ENCODE measurements around the gene ITPR1. TPM values are rescaled to one million over a fixed set of nuclear protein-coding genes. Genes with fewer than 3 reads are reported as not detected.

Gene ITPR1
- total RNA-seq, 1 experiment from 2014 or later = 17.1 TPM

DNA sequence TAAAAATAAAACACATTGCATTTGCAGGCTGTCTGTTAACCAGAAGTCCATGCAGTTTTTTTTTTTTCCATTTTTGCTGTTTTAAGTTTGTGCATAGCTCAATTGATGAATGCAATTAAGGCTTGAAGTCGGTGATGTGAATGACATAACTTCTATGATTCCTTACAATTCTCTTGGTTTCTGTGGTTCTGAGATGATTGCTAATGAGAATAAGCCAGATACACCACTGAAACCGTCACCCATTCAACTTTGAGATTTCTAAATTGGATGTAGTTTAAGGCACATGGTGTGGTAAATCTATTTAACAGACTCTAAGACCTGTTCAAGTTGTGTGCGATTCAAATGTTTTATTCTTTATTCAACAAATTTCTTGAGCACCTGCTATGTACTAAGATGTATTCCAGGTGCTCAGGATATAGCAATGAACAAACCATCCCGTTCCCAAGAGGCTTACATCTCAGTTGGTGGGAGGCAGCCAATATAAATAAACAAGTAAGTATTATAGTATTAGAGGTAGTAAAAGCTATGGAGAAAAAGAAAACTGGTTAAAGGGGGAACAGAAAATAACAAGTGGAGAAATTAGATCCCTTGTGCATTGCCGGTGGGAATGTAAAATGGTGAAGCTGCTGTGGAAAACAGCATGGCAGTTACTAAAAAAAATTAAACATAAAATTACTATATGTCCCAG is 4.0 kb downstream of the ITPR1 start:
- no peaks in the 10 kb centered on the region for H3K9me3 ChIP-seq (replicated peaks)
- H3K27me3 ChIP-seq = no peaks in the 10 kb centered on the region
- no peak overlapping the region for H3K27ac ChIP-seq
- no peaks in the 10 kb centered on the region for H3K36me3 ChIP-seq
- H3K4me1 ChIP-seq = no peaks in the 10 kb centered on the region
- no peak overlapping the region for H3K4me3 ChIP-seq
- DNase-seq = no peak

DNA sequence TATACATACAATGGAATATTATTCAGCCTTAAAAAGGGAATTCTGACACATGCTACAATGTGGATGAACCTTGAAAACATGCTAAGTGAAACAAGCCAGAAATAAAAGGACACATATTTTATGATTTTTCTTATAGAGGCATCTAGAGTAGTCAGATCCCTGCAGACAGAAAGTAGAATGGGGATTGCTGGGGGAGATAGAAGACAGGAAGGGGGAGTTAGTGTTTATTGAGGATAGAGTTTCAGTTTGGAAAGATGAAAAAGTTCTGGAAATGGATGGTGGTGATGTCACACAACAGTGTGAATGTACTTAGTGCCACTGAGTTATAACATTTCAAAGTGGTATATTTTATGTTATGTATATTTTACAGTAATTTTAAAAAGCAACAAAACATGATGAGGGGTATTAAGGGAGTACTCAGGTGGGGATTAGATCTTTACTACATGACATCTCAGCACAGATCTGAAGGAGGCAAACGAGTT is 4.7 kb downstream of the ITPR1 start:
- Histone ChIP-seq H3K27me3 (no peaks in the 10 kb centered on the region), H3K36me3 (no peaks in the 10 kb centered on the region), H3K4me3 (no peak overlapping the region), H3K9me3 (replicated peaks) (no peaks in the 10 kb centered on the region), H3K4me1 (no peaks in the 10 kb centered on the region), H3K27ac (no peak overlapping the region)
- DNase-seq = no peak

GRCh38 chr3:4498446-4498845 is 5.3 kb downstream of the ITPR1 start:
- Histone ChIP-seq H3K27me3 (no peaks in the 10 kb centered on the region), H3K4me1 (no peaks in the 10 kb centered on the region), H3K27ac (no peak overlapping the region), H3K36me3 (no peaks in the 10 kb centered on the region), H3K4me3 (no peak overlapping the region), H3K9me3 (replicated peaks) (no peaks in the 10 kb centered on the region)
- DNase-seq = no peak

DNA sequence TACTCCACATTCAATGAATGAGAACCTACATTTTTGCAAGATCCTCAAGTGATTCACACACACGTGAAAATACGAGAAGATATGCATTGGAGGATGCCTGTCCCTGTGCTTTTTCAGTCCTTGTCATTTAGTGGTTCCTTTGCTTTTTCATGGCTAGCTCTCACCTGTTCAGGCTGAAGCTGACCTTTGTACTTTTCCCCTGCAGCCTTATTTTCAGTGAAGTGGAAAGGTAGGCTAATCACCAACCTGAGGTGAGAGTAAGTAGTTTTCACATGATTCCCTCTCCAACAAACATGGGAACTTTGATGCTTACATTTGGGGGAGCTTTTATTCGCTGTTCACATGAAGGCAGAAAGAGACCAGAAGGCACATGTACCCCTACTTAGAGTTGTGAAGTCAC is 8.3 kb downstream of the ITPR1 start:
- H3K4me3 ChIP-seq = no peak overlapping the region
- no peaks in the 10 kb centered on the region for H3K36me3 ChIP-seq
- no peak for DNase-seq
- no peaks in the 10 kb centered on the region for H3K27me3 ChIP-seq
- H3K9me3 ChIP-seq (replicated peaks) = no peaks in the 10 kb centered on the region
- no peaks in the 10 kb centered on the region for H3K4me1 ChIP-seq
- H3K27ac ChIP-seq = no peak overlapping the region

GRCh38 chr3:4501927-4502326 is 8.8 kb downstream of the ITPR1 start:
- Histone ChIP-seq H3K4me3 (no peak overlapping the region), H3K27me3 (no peaks in the 10 kb centered on the region), H3K36me3 (no peaks in the 10 kb centered on the region), H3K27ac (no peak overlapping the region), H3K4me1 (no peaks in the 10 kb centered on the region), H3K9me3 (replicated peaks) (no peaks in the 10 kb centered on the region)
- no peak for DNase-seq

DNA sequence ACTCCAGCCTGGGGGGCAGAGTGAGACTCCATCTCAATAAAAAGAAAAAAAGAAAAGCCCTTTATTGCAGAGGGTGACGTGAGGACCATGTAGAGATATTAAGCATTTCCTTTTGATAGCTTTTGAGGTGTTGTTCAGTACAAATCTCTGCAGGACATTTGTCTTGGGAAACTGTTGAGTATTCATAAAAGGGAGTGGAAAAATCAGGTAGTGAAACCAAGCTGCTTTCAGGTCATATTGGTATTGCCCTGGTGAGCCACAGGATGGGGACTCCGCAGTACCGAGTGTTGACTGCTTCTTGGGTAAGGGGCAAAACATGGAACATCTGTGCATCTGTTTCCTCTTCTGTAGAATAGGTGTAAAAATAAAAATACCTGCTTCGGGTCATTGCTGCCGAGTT is 9.9 kb downstream of the ITPR1 start:
- no peaks in the 10 kb centered on the region for H3K9me3 ChIP-seq (replicated peaks)
- DNase-seq = no peak
- no peaks in the 10 kb centered on the region for H3K27me3 ChIP-seq
- no peaks in the 10 kb centered on the region for H3K4me1 ChIP-seq
- no peaks in the 10 kb centered on the region for H3K36me3 ChIP-seq
- H3K4me3 ChIP-seq = no peak overlapping the region
- H3K27ac ChIP-seq = no peak overlapping the region

GRCh38 chr3:4504340-4505261 is 11.5 kb downstream of the ITPR1 start:
- Histone ChIP-seq H3K27me3 (no peaks in the 10 kb centered on the region), H3K36me3 (no peaks in the 10 kb centered on the region), H3K27ac (no peak overlapping the region), H3K4me3 (no peak overlapping the region), H3K4me1 (no peaks in the 10 kb centered on the region), H3K9me3 (replicated peaks) (no peaks in the 10 kb centered on the region)
- DNase-seq = peak in 1 of 2 experiments; percentile 4

DNA sequence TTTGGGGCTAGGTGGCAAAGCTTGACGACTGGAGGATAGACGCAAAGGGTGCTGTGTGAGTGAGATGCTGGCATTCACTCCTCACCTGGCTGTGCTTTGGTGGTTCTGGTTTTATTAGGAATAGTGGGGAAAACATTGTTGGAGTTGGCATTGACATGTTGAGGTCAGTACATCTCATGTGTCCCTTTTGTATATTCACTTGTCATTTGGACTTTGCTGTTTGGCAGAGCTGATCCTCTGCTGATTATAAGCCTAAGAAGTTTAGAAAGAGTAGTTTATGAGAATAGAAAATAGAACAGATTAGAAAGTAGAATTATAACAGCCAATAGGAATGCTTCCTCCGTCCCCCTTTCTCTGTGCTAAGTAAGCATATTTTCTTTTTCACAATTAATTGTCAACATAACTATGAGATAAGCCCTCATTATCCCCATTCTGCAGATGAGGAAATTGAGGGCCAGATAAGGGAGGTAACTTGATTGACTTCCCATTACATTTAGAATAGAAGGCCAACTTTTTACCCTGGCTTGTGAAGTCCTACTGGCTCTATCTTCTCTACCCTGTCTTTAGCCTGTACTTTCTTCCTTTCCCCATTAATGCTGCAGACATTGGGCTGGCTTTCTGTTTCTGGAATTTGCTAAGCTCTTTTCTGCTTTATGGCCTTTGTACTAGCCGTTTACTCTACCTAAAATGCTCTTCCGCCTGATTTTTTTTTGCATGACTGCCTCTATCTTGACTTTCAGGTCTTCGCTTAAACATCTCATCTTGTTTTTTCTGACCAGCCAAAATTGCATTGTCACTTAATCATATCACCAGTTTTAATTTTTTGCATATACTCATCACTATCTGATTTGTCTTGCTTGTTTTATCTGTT is 12.8 kb downstream of the ITPR1 start:
- Histone ChIP-seq H3K4me1 (no peaks in the 10 kb centered on the region), H3K27me3 (no peaks in the 10 kb centered on the region), H3K9me3 (replicated peaks) (no peaks in the 10 kb centered on the region), H3K36me3 (no peaks in the 10 kb centered on the region), H3K27ac (no peak overlapping the region), H3K4me3 (no peak overlapping the region)
- DNase-seq = no peak

GRCh38 chr3:4506559-4507023 is 13.4 kb downstream of the ITPR1 start:
- Histone ChIP-seq H3K4me1 (no peaks in the 10 kb centered on the region), H3K27me3 (no peaks in the 10 kb centered on the region), H3K36me3 (no peaks in the 10 kb centered on the region), H3K4me3 (no peak overlapping the region), H3K27ac (no peak overlapping the region), H3K9me3 (replicated peaks) (no peaks in the 10 kb centered on the region)
- no peak for DNase-seq

GRCh38 chr3:4507024-4507596 is 14.0 kb downstream of the ITPR1 start:
- H3K36me3 ChIP-seq = no peaks in the 10 kb centered on the region
- H3K4me1 ChIP-seq = peaks cover under 1% of the 10 kb centered on the region
- H3K27ac ChIP-seq = no peak overlapping the region
- no peaks in the 10 kb centered on the region for H3K9me3 ChIP-seq (replicated peaks)
- no peaks in the 10 kb centered on the region for H3K27me3 ChIP-seq
- no peak for DNase-seq
- no peak overlapping the region for H3K4me3 ChIP-seq

DNA sequence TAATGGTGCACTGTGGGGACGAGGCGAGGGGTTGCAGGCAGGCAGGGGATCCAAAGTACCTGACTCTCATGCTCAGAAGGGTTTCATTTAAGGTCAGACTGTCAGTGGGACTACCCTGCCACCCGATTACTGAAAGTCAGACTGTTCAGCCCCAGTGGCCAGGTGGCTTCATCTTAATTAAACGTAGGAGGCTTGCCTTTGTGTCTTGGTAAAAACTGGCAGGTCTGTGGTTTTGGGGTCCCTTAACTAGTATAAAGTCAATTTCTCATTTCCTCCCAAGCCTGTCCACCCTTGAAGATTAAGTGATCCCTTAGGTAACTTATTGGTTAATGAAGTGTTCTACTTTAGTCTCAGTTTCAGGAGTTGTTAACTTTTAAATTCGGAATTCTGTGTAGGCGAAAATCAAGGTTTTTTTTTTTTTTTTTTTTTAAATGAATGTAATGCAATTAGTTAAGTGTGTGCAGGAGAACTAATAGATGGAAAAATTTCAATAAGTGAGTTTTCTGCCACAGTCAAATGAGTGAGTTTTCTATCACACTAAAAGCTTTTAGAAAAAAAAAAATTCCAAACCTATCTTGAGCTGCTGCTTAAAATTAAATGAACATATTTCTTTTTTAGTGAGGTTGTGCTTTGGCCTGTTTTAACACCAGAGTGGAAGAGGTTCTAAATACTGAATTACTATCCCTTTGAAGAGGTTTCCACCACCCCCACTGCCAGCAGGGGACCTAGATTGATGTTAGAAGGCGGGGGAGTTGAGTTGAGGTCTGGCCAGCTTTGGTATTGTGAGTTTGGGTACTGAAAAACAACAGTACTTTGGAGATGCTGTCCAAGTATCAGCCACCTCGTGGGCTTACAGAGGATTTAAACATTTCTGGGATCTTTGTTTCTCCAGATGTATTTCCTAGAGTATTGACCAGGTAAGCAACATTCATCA is 15.2 kb downstream of the ITPR1 start:
- peaks cover 9% of the 10 kb centered on the region for H3K4me1 ChIP-seq

DNA sequence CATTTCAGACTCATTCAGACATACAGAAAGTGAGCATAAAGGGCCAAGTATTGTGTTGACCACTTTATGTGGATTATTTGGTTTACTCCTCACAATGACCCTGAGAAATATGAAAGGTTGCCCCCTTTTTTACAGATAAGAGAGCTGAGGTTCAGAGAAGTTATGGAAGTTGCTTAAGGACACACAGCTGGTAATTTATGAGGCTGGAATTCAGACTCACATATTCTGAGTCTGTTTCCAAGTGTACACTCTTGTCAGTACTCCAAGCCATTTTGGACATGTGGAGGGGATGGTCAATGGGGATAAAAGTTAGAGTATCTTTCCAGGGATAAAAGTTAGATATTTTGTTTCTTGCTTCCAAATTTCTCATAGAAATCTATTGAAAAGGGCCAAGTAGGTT is 15.9 kb downstream of the ITPR1 start:
- Histone ChIP-seq H3K9me3 (replicated peaks) (no peaks in the 10 kb centered on the region), H3K4me3 (no peak overlapping the region), H3K36me3 (no peaks in the 10 kb centered on the region), H3K27ac (no peak overlapping the region), H3K27me3 (no peaks in the 10 kb centered on the region), H3K4me1 (peaks cover 15% of the 10 kb centered on the region)
- DNase-seq = no peak

More for the DNA sequence above, 15.2 kb downstream of the ITPR1 start:
- no peaks in the 10 kb centered on the region for H3K9me3 ChIP-seq (replicated peaks)
- H3K27me3 ChIP-seq = no peaks in the 10 kb centered on the region
- H3K36me3 ChIP-seq = no peaks in the 10 kb centered on the region
- no peak overlapping the region for H3K4me3 ChIP-seq
- DNase-seq = no peak
- H3K27ac ChIP-seq = no peak overlapping the region

- DNase-seq = no peak
- H3K4me1 ChIP-seq = peaks cover 15% of the 10 kb centered on the region
- no peaks in the 10 kb centered on the region for H3K36me3 ChIP-seq
- no peak overlapping the region for H3K4me3 ChIP-seq
- no peaks in the 10 kb centered on the region for H3K27me3 ChIP-seq
- no peak overlapping the region for H3K27ac ChIP-seq
- H3K9me3 ChIP-seq (replicated peaks) = no peaks in the 10 kb centered on the region
These were observed 17.0 kb downstream of the ITPR1 start for GRCh38 chr3:4509983-4510755.
